Body of pancreas (tissue), 4 donors: Measurements from ENCODE around the gene GPA33. TPM values are rescaled to one million over a fixed set of nuclear protein-coding genes. Genes with fewer than 3 reads are reported as not detected.

ENCODE experiments used
- ATAC-seq: fragments of 150-250 bp; one replicate; pipeline ENCODE4 v1.9.1; 2016
- DNase-seq, 4 donors: peaks; one replicate each; pipeline ENCODE4 v3.0.0-alpha.2; 2019
- H3K27ac ChIP-seq, 4 donors: fragments of 200-600 bp; sonication (generic); 1 replicate in 3 of 4; 2 replicates in 1 of 4; pipeline versions ENCODE4 v1.5.1 to v1.6.1; 2016 to 2019; ENCODE audit warnings: mild to moderate bottlenecking in 1 of 4, mixed read lengths in 1 of 4, moderate library complexity in 1 of 4
- H3K27me3 ChIP-seq, 2 donors: fragments of 200-600 bp; sonication (generic); one replicate each; pipeline ENCODE4 v1.6.0; 2016; ENCODE audit warnings: mild to moderate bottlenecking in 1 of 2
- H3K36me3 ChIP-seq, 2 donors: fragments of 200-600 bp; sonication (generic); replicated peaks in 1 of 2; 2 replicates each; pipeline ENCODE4 v1.5.1; 2016; ENCODE audit warnings: low read depth in 2 of 2; ENCODE audit not compliant: insufficient read depth in 1 of 2
- H3K4me1 ChIP-seq: fragments of 200-600 bp; sonication (generic); one replicate; pipeline ENCODE4 v1.6.0; 2016
- H3K4me3 ChIP-seq, 2 donors: fragments of 200-600 bp; sonication (generic); 1 replicate in 1 of 2; 2 replicates in 1 of 2; pipeline ENCODE4 v1.5.1; 2016 to 2019
- H3K9me3 ChIP-seq, 3 donors: fragments of 200-600 bp; sonication (generic); 1 replicate in 2 of 3; 2 replicates in 1 of 3; pipeline ENCODE4 v1.5.1; 2016
- POLR2A ChIP-seq, 3 donors: fragments of 450-650 bp; IDR thresholded peaks; one replicate each; pipeline ENCODE4 v1.6.1; 2016; ENCODE audit warnings: antibody characterized with exemption in 3 of 3, mild to moderate bottlenecking in 2 of 3
- WGBS, 2 donors: methylation state at CpG; one replicate each; pipeline ENCODE4 v1.1.5; 2017; 5-methylcytosine and 5-hydroxymethylcytosine counted together
- intact Hi-C: fragments of 100-400 bp; cut with DNase I; formaldehyde crosslinking; loops from one replicate; pipeline ENCODE4 v1.15.1; 2023
- total RNA-seq, 2 donors: library from RNA; depleted of rRNA; stranded (reverse); fragments of >200 nt; gene quantifications; one replicate each; pipeline ENCODE4 v1.1.0, GENCODE V29; 2016
- TF ChIP-seq, protein P1 (sequence below), 7 experiments: fragments of 450-650 bp in 4 of 7; fragments of 200-600 bp in 3 of 7; sonication (generic) in 3 of 7; IDR thresholded peaks; one replicate each; pipeline ENCODE4 v1.5.1; 2016 to 2019; ENCODE audit warnings: antibody characterized with exemption in 7 of 7

Gene GPA33
- total RNA-seq, 2 donors from 2014 or later: 1.6 TPM; not detected in 1

DNA sequence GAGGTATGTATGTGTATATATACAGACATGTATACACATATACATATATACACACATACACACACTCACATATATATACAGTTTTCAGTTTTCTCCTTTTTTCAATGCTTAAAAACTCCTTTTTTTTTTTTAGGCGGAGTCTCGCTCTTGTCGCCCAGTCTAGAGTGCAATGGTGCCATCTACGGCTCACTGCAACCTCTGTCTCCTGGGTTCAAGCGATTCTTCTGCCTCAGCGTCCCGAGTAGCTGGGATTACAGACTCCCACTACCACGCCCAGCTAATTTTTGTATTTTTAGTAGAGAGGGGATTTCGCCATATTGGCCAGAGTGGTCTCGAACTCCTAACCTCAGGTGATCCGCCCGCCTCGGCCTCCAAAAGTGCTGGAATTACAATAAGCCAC is 30.7 kb upstream of the GPA33 start:
- no peak for DNase-seq
- Histone ChIP-seq H3K4me3 (no peak overlapping the region), H3K27me3 (no peaks in the 10 kb centered on the region), H3K36me3 (no peaks in the 10 kb centered on the region), H3K4me1 (peaks cover 12% of the 10 kb centered on the region), H3K9me3 (no peaks in the 10 kb centered on the region), H3K27ac (no peak overlapping the region)
- WGBS, 2 donors: 57 to 60% methylated on average over 10 to 13 of the region's 13 CpGs
- intact Hi-C loops: no loop called here
- no peak for TF ChIP-seq POLR2A (IDR thresholded peaks at IDR 0.05)
- TF ChIP-seq, protein P1, sequence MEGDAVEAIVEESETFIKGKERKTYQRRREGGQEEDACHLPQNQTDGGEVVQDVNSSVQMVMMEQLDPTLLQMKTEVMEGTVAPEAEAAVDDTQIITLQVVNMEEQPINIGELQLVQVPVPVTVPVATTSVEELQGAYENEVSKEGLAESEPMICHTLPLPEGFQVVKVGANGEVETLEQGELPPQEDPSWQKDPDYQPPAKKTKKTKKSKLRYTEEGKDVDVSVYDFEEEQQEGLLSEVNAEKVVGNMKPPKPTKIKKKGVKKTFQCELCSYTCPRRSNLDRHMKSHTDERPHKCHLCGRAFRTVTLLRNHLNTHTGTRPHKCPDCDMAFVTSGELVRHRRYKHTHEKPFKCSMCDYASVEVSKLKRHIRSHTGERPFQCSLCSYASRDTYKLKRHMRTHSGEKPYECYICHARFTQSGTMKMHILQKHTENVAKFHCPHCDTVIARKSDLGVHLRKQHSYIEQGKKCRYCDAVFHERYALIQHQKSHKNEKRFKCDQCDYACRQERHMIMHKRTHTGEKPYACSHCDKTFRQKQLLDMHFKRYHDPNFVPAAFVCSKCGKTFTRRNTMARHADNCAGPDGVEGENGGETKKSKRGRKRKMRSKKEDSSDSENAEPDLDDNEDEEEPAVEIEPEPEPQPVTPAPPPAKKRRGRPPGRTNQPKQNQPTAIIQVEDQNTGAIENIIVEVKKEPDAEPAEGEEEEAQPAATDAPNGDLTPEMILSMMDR (IDR thresholded peaks at IDR 0.05): no peak
- no peak for ATAC-seq

DNA sequence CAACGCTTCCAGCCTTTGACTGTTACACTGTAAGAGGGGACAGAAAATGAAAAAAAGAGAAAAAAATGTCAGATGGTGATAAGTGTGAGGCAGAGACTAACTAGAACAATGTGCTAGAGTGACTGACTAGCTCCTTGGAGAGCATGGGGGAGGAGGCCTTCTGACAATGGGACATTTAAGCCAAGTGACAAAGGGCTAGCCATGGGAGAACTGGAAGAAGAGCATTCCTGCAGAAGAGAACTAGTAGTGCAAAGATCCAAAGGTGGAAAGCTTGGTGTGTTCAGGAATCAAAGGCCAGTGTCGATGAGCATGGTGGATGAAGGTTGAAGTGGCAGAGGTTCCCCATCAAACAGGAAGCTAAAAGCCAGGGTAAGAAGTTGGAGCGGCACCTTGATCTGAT is 29.5 kb upstream of the GPA33 start:
- no peak overlapping the region for H3K27ac ChIP-seq
- no peaks in the 10 kb centered on the region for H3K27me3 ChIP-seq
- 95% methylated on average over 3 of the region's 3 CpGs for WGBS, 2 donors
- intact Hi-C loops: no loop called here
- H3K9me3 ChIP-seq: no peaks in the 10 kb centered on the region
- H3K4me3 ChIP-seq: no peak overlapping the region
- TF ChIP-seq, protein P1 (IDR thresholded peaks at IDR 0.05): no peak
- TF ChIP-seq POLR2A (IDR thresholded peaks at IDR 0.05): no peak
- ATAC-seq (no peak), DNase-seq (no peak)
- H3K36me3 ChIP-seq: no peaks in the 10 kb centered on the region
- H3K4me1 ChIP-seq: peaks cover 12% of the 10 kb centered on the region

DNA sequence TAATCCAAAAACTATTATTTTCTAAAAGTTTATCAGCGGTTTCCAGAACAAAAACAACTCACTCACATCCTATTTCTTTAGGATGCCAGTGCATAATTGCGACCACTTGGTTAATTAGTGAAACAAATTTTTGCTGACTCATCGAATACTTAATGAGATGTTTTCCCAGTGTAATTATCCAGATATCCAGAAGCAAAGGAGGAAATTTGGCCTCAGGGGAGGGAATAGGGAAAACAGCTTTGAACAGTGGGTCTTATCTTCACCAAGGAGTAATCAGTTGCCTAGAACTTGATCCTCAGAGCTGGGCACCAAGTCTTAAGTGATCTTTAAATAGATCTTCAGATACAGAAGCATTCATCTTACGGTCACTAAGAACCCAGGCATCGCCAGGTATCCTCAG is 28.0 kb upstream of the GPA33 start:
- DNase-seq (no peak), ATAC-seq (no peak)
- Histone ChIP-seq H3K9me3 (no peaks in the 10 kb centered on the region), H3K4me1 (peaks cover 12% of the 10 kb centered on the region), H3K27ac (no peak overlapping the region), H3K36me3 (no peaks in the 10 kb centered on the region), H3K4me3 (no peak overlapping the region), H3K27me3 (no peaks in the 10 kb centered on the region)
- TF ChIP-seq, protein P1 (IDR thresholded peaks at IDR 0.05): no peak
- no peak for TF ChIP-seq POLR2A (IDR thresholded peaks at IDR 0.05)
- WGBS, 2 donors: 82 to 86% methylated on average over 5 of the region's 5 CpGs
- intact Hi-C loops: no loop called here

DNA sequence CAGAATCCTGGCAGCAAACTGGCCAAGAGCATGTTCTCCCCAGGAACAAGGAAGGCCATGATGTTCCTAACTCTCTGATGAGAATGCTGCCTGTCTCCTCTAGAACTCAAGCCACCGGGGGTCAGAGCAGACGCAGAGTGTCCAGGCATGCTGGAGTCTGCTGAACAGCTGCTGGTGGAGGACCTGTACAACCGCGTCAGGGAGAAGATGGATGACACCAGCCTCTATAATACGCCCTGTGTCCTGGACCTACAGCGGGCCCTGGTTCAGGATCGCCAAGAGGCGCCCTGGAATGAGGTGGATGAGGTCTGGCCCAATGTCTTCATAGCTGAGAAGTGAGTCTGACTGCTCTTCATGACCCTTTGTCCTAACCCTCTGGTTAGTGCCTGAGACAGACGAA is 27.0 kb upstream of the GPA33 start:
- ATAC-seq (no peak), DNase-seq (no peak)
- 89 to 90% methylated on average over 3 to 9 of the region's 9 CpGs for WGBS, 2 donors
- TF ChIP-seq POLR2A (IDR thresholded peaks at IDR 0.05): no peak
- TF ChIP-seq, protein P1 (IDR thresholded peaks at IDR 0.05): no peak
- no peaks in the 10 kb centered on the region for H3K9me3 ChIP-seq
- peaks cover 12% of the 10 kb centered on the region for H3K4me1 ChIP-seq
- H3K27me3 ChIP-seq: no peaks in the 10 kb centered on the region
- intact Hi-C loops: no loop called here
- no peaks in the 10 kb centered on the region for H3K36me3 ChIP-seq
- H3K4me3 ChIP-seq: no peak overlapping the region
- no peak overlapping the region for H3K27ac ChIP-seq

DNA sequence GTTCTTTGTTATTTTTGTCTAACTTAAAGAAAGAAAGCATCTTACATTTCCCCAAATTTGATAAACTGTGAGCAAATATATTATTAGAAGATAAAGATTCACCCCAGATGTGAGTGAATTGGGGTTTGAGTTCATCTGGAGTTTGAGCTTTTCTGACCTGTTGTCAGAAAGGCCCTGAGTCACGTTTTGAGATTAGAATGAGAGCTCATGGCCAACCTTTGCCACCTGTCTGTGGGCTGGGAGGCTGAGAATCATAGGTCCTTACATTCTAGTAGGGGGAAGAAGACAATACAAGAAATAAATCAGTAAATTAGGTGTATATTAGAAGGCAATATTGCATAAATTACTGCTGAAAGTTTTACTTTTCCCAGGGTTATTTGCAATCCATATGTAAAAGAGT is 26.0 kb upstream of the GPA33 start:
- Histone ChIP-seq H3K27me3 (no peaks in the 10 kb centered on the region), H3K4me3 (no peak overlapping the region), H3K4me1 (peaks cover 3% of the 10 kb centered on the region), H3K36me3 (no peaks in the 10 kb centered on the region), H3K27ac (no peak overlapping the region), H3K9me3 (no peaks in the 10 kb centered on the region)
- 29 to 42% methylated on average over 1 of the region's 1 CpG for WGBS, 2 donors
- intact Hi-C loops: no loop called here
- ATAC-seq (no peak), DNase-seq (no peak)
- TF ChIP-seq, protein P1 (IDR thresholded peaks at IDR 0.05): no peak
- TF ChIP-seq POLR2A (IDR thresholded peaks at IDR 0.05): no peak
